Measurements from ENCODE around the gene ZBTB18.

GRCh38 chr1:244052016-244052727, 1.1 kb downstream of the ZBTB18 start:
- no peak for TF ChIP-seq ESRRA (IDR thresholded peaks at IDR 0.05; ENCODE audit: borderline replicate concordance, low read length)
- TF ChIP-seq, protein P1, sequence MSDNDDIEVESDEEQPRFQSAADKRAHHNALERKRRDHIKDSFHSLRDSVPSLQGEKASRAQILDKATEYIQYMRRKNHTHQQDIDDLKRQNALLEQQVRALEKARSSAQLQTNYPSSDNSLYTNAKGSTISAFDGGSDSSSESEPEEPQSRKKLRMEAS (IDR thresholded peaks at IDR 0.05): no peak
